Omental fat pad (tissue), 4 donors: ENCODE data around the gene DLG5. TPM values are rescaled to one million over a fixed set of nuclear protein-coding genes. Genes with fewer than 3 reads are reported as not detected.

Experiments used
- ATAC-seq: fragments of 150-250 bp; one replicate; pipeline ENCODE4 v1.9.1; 2016; ENCODE audit warnings: mild to moderate bottlenecking, moderate library complexity; ENCODE audit not compliant: low FRiP score
- DNase-seq: peaks from one replicate; pipeline ENCODE4 v3.0.0-alpha.2; 2019; ENCODE audit warnings: low spot score
- CTCF ChIP-seq, 3 donors: fragments of 450-650 bp; IDR thresholded peaks; one replicate each; pipeline ENCODE4 v1.5.1; 2016 to 2017; ENCODE audit warnings: antibody characterized with exemption in 3 of 3, mild to moderate bottlenecking in 3 of 3, moderate library complexity in 2 of 3
- total RNA-seq, 4 donors: library from RNA; depleted of rRNA; stranded (reverse); fragments of >200 nt; gene quantifications; one replicate each; pipeline ENCODE4 v1.1.0, GENCODE V29; 2016

The DLG5 gene
- total RNA-seq, 4 donors from 2014 or later, result 28.1 to 42.7 (median 38.3) TPM

- DNase-seq, result no peak
- ATAC-seq, result no peak
Measured at GRCh38 chr10:77853256-77853655, 73.3 kb downstream of the DLG5 start.

GRCh38 chr10:77850620-77851231, 75.8 kb downstream of the DLG5 start:
- ATAC-seq (no peak), DNase-seq (no peak)
- no peak for TF ChIP-seq CTCF (IDR thresholded peaks at IDR 0.05)

More at GRCh38 chr10:77853256-77853655, 73.3 kb downstream of the DLG5 start:
- no peak for TF ChIP-seq CTCF (IDR thresholded peaks at IDR 0.05)

GRCh38 chr10:77849039-77849664, 77.4 kb downstream of the DLG5 start:
- DNase-seq, result no peak
- no peak for TF ChIP-seq CTCF (IDR thresholded peaks at IDR 0.05)
- ATAC-seq, result no peak

GRCh38 chr10:77846718-77847311, 79.7 kb downstream of the DLG5 start:
- ATAC-seq, result peak; percentile 52
- DNase-seq, result peak; percentile 63
- TF ChIP-seq CTCF (IDR thresholded peaks at IDR 0.05), result peak in 2 of 3 donors; percentile 86 to 95

GRCh38 chr10:77845451-77845850, 81.1 kb downstream of the DLG5 start:
- DNase-seq (no peak), ATAC-seq (no peak)
- TF ChIP-seq CTCF (IDR thresholded peaks at IDR 0.05), result no peak

GRCh38 chr10:77844713-77845445, 81.7 kb downstream of the DLG5 start:
- TF ChIP-seq CTCF (IDR thresholded peaks at IDR 0.05), result no peak
- ATAC-seq (peak; percentile 64), DNase-seq (no peak)
